Upper lobe of right lung (tissue), 1 donor: ENCODE data around the gene KRT71. TPM values are rescaled to one million over a fixed set of nuclear protein-coding genes. Genes with fewer than 3 reads are reported as not detected.

Source experiments
- ATAC-seq: fragments of 200-7000 bp; cut with Tn5 transposase; one replicate; pipeline ENCODE4 v1.9.1; 2020; ENCODE audit warnings: mild to moderate bottlenecking, moderate library complexity
- DNase-seq: peaks from one replicate; pipeline ENCODE4 v3.0.0-alpha.2; 2020
- H3K27ac ChIP-seq: fragments of 200-600 bp; one replicate; pipeline ENCODE4 v1.8.0; 2022
- H3K27me3 ChIP-seq: fragments of 200-600 bp; one replicate; pipeline ENCODE4 v1.8.0; 2022; ENCODE audit warnings: mild to moderate bottlenecking
- H3K36me3 ChIP-seq: fragments of 200-600 bp; one replicate; pipeline ENCODE4 v1.8.0; 2022
- H3K4me1 ChIP-seq: fragments of 200-600 bp; one replicate; pipeline ENCODE4 v1.8.0; 2022
- H3K4me3 ChIP-seq: fragments of 200-600 bp; one replicate; pipeline ENCODE4 v1.8.0; 2022; ENCODE audit warnings: mild to moderate bottlenecking
- H3K9me3 ChIP-seq: fragments of 200-600 bp; one replicate; pipeline ENCODE4 v1.8.0; 2022
- CTCF ChIP-seq: fragments of 200-600 bp; IDR thresholded peaks from one replicate; pipeline ENCODE4 v1.8.0; 2022; ENCODE audit warnings: antibody characterized with exemption
- intact Hi-C: fragments of 100-400 bp; cut with DNase I; formaldehyde crosslinking; loops from one replicate; pipeline ENCODE4 v1.11.0; 2022
- total RNA-seq: library from RNA; stranded (reverse); fragmentation: NEBNext Ultra II Directional; extraction: Animal tissue kit (Norgen Biotek cat#: 25700); gene quantifications from one replicate; pipeline ENCODE4 v1.2.1, GENCODE V29; 2021
- donor health status: DM: no; HTN: yes; CAD: no; lungs with severe emphysema.

Gene KRT71
- total RNA-seq, 1 donor from 2014 or later, result not detected

- intact Hi-C loops, result no loop called here
- H3K36me3 ChIP-seq, result no peaks in the 10 kb centered on the region
- ATAC-seq, result no peak
- H3K4me1 ChIP-seq, result no peaks in the 10 kb centered on the region
- H3K27me3 ChIP-seq, result no peaks in the 10 kb centered on the region
- H3K9me3 ChIP-seq, result no peaks in the 10 kb centered on the region
- TF ChIP-seq CTCF, result no peak
- no peak overlapping the region for H3K27ac ChIP-seq
- H3K4me3 ChIP-seq, result no peak overlapping the region
- DNase-seq, result no peak
Measured at GRCh38 chr12:52529846-52530245, 23.1 kb downstream of the KRT71 start.

- intact Hi-C loops, result no loop called here
- Histone ChIP-seq H3K4me3 (no peak overlapping the region), H3K36me3 (no peaks in the 10 kb centered on the region), H3K4me1 (no peaks in the 10 kb centered on the region), H3K9me3 (no peaks in the 10 kb centered on the region), H3K27me3 (no peaks in the 10 kb centered on the region), H3K27ac (no peak overlapping the region)
- TF ChIP-seq CTCF, result no peak
- ATAC-seq, result no peak
- DNase-seq, result no peak
Measured at GRCh38 chr12:52529417-52529816, 23.5 kb downstream of the KRT71 start.

GRCh38 chr12:52528641-52529143 is 24.3 kb downstream of the KRT71 start:
- DNase-seq (no peak), ATAC-seq (no peak)
- Histone ChIP-seq H3K27me3 (no peaks in the 10 kb centered on the region), H3K27ac (no peak overlapping the region), H3K9me3 (no peaks in the 10 kb centered on the region), H3K4me1 (no peaks in the 10 kb centered on the region), H3K4me3 (no peak overlapping the region), H3K36me3 (no peaks in the 10 kb centered on the region)
- TF ChIP-seq CTCF, result no peak
- intact Hi-C loops, result no loop called here

- H3K36me3 ChIP-seq, result no peaks in the 10 kb centered on the region
- no peak overlapping the region for H3K27ac ChIP-seq
- H3K9me3 ChIP-seq, result no peaks in the 10 kb centered on the region
- TF ChIP-seq CTCF, result no peak
- DNase-seq (no peak), ATAC-seq (no peak)
- no peak overlapping the region for H3K4me3 ChIP-seq
- no peaks in the 10 kb centered on the region for H3K4me1 ChIP-seq
- intact Hi-C loops, result no loop called here
- H3K27me3 ChIP-seq, result no peaks in the 10 kb centered on the region
Measured at GRCh38 chr12:52527121-52527800, 25.7 kb downstream of the KRT71 start.

- intact Hi-C loops, result no loop called here
- ATAC-seq (no peak), DNase-seq (no peak)
- Histone ChIP-seq H3K4me3 (no peak overlapping the region), H3K36me3 (no peaks in the 10 kb centered on the region), H3K27me3 (no peaks in the 10 kb centered on the region), H3K4me1 (no peaks in the 10 kb centered on the region), H3K9me3 (no peaks in the 10 kb centered on the region), H3K27ac (no peak overlapping the region)
- TF ChIP-seq CTCF, result no peak
Measured at GRCh38 chr12:52526511-52526951, 26.4 kb downstream of the KRT71 start.
